ENCODE measurements around the gene HHEX.
"Not testable (repeated sequence)": the region's sequence is repeated elsewhere in the genome, so short reads cannot be mapped to it uniquely, and the experiment has no call there.

The HHEX gene

DNA sequence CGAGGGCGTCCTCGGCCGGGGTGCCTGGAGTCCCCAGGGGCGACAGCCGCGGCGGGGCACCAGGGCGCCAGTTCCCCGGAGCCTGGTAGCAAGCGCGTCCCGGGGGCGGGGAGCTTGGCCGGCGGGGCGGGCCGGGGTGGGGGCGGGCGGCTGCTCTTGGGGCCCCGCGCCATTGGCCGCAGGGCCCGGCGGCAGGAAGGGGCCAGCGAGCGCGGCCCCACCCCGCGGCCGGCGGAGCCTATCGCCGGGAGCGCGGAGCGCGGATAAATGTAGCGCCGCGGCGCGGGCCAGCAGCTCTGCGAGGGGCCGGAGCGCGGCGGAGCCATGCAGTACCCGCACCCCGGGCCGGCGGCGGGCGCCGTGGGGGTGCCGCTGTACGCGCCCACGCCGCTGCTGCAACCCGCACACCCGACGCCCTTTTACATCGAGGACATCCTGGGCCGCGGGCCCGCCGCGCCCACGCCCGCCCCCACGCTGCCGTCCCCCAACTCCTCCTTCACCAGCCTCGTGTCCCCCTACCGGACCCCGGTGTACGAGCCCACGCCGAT lies at the start of gene HHEX:
Gene HHEX, plus strand, starts transcription at position 293 of the 548 bp plus-strand sequence. Its CDS starts 32 bp downstream, at position 325.
- no peak for DNase-seq

DNA sequence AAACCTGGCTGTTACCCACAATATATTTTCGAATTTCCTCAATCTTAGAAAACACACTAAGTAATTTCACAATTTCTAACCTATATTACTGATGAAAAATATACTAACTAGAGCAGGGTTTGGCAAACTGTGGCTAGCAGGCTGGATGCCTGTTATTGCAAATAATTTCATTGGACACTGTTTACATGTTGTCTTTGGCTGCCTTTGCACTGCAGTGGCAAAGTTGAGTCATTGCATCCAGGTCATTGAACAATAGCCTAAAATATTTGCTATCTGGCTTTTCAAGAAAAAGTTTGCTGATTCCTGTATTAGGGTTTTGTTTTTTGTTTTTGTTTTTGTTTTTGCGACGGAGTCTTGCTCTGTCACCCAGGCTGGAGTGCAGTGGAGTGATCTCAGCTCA lies 49.6 kb upstream of the HHEX start:
- DNase-seq, result no peak

DNA sequence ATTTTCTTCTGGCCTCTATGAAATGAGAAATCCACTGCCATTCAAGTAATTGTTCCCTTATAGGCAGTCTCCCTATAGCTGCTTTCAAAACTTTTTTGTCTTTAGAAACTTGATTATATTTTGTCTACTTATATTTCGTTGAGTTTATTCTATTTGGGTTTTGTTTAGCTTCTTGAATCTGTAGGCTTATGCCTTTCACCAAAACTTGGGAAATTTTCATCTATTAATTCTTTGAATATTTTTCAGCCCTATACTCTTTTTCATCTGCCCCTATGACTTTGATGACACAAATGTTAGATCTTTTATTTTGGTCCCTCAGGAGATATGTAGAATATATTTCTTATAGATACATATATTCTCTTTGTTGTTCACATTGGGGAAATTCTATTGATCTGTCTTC lies 48.3 kb upstream of the HHEX start:
- no peak for DNase-seq

DNA sequence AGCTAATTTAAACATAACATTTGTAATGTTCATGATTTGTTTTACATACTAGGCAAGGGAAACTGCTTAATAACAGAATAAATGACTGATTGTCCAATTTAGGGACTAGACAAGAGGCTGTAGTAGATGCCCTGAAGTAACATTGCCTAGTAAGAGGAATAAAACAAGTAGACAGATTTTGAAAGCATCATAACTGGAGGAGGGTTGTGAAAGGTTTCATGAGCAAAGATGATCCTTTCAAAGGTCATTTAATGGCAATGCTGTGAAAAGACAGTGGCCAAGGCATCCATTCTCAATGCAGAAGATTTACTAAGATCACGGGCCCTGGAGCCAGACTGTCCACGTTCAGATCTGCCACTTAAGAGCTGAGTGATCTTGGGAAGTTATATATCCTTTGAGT lies 44.8 kb upstream of the HHEX start:
- DNase-seq, result no peak

DNA sequence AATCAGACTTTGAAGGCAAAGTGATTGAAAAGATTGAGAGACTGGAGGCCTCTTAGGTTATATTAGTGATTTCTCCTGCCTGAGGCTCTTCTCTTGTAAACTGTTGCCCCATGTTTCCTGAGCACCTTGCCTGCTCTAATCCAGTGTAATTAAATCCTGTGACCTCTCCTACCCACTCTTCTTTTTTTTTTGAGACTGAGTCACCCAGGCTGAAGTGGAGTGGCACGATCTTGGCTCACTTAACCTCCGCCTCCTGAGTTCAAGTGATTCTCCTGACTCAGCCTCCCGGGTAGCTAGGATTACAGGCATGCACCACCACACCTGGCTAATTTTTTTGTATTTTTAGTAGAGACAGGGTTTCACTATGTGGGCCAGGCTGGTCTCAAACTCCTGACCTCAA lies 38.9 kb upstream of the HHEX start:
- not testable (repeated sequence) for DNase-seq

DNA sequence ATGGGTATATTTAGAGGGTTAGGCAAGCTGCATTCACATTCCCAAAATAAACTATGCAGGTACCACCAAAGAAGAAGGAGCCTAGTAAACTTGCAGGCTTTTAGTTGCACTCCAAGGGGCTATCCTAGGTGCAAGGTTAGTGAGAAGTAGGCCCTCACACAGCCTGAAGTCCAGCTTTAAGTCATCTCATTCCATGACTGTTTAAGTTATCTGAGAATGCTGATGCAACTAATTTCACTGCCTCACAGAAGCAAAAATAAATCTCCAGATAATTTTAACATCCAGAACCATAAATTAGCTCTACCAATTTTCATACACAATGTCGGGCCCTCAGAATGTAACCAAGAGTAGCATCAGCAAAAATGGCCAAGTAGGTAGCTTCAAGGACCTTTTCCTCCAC lies 34.3 kb upstream of the HHEX start:
- DNase-seq, result no peak

DNA sequence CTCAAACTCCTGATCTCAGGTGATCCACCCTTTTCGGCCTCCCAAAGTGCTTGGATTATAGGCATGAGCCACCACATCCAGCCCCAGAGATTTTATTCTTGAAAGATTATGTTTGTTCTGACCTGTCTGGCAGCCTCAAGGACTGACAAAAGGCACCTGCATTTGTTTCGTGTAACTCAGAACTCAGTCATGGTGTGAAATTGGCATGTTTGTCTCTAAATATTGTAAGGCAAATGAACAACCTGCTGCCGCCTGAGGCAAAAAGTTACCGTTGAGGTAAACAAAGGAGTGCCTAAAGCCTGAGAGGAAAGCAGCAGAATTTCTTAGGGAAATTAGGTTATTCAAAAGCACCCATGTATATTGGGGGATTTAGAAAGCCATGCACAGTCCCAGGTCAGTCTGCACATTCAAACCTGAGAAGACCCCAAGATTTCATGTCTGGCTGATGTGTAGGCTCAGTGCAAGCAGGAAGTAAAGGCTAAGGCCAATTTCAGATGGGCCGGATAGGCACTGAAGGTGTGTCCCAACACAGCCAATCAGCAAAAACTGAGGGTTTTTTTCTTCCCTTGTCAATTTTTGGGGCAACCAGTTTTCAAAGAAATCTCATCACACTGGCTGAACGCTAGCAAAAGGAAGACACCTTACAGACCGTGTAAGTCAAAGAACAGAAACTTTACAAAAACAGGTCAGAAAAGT lies 33.3 kb upstream of the HHEX start:
- no peak for DNase-seq

DNA sequence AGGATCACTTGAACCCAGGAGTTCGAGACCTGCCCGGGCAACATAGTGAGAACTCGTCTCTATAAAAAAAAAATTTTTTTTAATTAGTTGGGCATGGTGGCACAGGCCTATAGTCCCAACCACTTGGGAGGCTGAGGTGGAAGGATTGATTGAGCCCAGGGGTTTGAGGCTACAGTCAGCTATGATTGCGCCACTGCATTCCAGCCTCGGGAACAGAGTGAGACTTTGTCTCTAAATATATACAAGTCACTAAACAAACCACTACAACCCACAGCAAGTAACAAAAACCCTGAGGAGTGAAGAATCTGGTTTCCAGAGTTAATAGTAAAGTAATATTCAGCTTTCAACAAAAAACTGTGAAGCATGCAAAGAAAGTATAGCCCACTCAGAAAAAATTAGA lies 32.7 kb upstream of the HHEX start:
- no peak for DNase-seq

DNA sequence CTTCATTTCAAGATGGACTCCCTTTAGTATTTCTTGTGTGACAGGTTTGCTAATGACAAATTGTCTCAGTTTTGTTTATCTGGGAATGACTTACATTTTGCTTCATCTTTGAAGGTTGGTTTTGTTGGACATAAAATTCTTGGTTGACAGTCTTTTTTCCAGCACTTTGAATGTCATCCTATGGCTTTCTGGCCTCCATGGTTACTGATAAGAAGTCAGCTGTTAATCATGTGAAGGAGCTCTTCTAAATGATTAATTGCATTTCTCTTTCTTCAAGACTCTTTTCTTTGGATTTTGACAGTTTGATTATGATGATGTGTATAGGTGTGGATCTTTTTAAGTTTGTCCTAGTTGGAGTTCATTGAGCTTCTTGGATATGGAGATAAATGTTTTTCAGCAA lies 26.9 kb upstream of the HHEX start:
- DNase-seq, result no peak

DNA sequence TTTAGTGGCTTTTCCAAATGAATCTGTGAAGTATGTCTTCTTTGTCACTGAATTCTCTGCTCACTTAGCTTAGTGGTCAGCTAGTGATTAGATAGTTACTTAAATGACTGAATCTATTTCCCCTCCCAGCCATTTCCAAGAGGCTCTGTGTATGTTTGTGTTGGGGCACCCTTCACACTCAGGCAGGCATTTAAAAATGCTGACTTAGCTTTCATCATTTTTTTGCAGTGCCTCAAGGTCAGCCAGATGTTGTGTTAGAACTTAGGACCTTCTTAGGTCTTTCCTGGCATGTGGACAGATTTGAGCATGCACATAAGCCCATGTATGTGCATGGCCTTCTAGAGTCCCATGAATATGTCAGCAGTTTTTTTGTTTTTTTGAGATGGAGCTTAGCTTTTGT lies 25.4 kb upstream of the HHEX start:
- no peak for DNase-seq

DNA sequence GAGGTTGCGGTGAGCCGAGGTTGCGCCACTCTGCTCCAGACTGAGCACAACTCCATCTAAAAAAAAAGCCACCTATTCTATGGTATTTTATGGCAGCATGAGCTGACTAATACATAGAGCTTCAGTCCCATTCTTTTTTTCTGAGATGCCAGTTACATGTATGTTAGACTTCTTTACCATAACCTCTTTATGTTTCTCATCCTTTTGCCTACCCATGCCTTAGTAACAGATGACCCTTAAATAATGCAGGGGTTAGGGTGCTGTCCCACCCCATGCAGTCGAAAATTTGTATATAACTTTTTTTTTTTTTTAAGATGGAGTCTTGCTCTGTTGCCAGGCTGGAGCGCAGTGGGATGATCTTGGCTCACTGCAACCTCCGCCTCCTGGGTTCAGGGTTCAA lies 22.7 kb upstream of the HHEX start:
- no peak for DNase-seq

DNA sequence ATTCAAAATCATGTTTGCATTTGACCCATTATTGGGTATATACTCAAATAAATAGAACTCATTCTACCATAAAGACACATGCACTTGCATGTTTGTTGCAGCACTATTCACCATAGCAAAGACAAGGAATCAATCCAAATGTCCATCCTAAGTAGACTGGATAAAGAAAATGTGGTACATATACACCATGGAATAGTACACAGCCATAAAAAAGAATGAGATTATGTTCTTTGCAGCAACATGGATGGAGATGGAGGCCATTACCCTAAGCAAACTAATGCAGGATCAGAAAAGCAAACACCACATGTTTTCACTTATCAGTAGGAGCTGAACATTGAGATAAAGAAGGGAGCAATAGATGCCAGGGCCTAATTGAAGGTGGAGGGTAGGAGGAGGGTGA lies 12.0 kb upstream of the HHEX start:
- no peak for DNase-seq

DNA sequence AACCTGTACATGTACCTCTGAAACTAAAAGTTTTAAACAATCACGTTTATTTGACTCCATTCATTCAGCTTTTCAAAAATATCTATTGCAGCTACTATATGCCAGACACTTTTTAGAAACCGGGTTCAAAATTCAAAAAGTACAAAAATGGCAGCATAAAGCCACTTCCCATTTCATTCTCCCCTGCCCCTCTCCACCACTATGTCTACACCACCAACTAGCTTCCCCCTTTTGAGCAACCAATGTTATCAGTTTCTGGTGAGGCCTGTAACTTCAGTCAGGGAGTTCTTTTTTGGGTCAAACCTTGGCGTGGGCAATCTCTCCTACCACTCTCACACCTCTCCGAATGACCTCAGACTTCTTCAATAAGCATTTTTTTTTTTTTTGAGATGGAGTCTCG lies 11.5 kb upstream of the HHEX start:
- DNase-seq, result no peak

DNA sequence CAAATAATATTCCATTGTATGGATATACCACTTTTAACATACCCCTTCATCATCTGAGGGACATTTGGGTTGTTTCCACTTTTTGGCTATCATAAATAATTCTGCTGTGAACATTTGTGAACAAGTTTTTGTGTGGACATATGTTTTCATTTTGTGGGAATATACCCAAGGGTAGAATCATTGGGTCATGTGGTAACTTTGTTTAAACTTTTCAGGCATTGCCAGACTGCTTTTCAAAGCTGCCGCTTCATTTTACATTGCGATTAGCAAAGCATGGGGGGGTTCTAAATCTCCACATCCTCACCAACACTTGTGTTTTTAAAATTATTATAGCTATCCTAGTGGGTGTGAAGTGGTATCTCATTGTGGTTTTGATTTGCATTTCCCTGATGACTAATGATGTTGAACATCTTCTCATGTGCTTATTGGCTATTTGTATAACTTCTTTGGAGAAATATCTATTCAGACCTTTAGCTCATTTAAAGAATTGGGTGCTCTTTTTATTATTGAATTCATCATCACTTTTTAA lies 8.4 kb upstream of the HHEX start:
- no peak for DNase-seq

DNA sequence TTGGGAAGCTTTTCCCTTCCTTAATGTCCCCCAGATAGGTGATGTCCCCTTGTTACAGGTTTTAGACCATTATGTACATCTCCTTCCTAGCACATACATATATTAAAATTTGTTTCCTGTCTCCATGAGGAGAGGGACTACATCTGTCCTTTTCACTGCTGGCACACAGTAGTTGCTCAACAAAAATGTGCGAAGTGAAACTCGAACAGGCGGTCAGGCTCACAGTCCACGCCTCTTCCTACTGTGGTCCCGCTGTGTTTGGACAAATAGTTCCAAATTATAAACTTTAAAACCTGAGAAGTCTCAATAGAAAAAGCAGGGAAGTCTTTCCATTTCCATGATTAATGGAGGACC lies 1.2 kb upstream of the HHEX start:
- DNase-seq, result no peak

DNA sequence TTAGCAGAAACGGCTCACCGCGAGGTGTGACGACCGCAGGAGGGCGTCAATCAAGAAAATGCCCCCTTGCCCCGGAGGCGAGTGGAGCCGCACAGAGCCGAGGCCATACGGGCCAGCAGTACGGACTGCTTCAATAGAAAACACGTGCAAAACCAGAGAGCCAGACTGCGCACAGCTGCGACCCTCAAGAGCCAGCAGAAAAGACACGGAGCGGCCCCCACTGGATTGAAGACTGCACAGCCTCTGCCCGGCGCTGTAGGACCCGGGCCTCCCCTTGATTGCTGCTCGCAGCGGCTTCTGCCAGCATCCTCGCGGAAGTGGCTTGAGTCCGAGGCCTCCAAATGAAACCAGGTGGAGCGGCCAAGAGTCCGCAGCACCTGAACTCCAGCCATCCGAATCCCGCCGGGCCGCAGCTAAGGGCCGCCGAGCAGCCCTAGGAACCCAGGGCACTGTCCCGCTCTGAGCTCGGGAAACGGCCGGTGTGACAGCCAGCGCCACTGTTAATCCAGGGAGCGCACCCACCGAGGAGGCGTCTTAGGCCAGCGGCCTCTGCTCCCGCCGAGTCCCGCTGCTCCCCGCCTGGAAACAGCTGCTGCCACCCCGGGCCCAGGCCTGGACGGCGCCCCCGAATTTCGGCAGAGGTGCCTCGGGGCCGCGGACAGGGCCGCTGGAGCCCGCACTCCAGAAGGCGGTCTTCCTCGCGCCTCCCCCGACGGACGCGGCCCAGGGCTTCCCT lies 660 bp upstream of the HHEX start:
- no peak for DNase-seq

DNA sequence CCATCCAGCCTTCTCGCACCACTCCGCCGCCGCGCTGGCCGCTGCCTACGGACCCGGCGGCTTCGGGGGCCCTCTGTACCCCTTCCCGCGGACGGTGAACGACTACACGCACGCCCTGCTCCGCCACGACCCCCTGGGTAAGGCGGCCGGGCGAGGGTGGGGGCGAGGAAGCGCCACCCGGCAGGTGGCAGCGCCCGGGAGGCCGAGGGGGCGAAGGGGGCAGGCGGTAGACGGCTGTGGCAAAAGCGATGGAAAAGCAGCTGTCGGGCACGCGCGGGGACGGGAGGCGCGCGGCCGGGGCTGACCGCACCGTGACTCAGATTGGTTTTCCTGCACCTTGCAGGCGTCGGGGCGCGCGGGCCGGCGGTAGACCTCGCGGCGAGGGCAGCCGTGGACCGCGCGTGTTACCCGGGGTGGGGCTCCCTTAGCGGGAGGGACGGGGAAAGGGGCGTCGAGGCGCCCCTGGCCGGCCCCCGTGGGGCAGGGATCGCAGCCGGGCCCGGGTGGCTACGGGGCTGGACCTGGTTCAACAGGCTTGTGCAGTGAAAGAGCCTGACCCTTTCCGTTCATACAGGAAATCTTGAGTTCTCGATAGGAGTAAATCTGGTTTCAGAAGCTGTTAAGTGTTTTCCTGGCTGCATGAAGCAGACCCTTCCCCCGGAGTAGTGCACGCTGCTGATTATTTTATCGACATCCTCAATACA lies 608 bp downstream of the HHEX start:
- no peak for DNase-seq

DNA sequence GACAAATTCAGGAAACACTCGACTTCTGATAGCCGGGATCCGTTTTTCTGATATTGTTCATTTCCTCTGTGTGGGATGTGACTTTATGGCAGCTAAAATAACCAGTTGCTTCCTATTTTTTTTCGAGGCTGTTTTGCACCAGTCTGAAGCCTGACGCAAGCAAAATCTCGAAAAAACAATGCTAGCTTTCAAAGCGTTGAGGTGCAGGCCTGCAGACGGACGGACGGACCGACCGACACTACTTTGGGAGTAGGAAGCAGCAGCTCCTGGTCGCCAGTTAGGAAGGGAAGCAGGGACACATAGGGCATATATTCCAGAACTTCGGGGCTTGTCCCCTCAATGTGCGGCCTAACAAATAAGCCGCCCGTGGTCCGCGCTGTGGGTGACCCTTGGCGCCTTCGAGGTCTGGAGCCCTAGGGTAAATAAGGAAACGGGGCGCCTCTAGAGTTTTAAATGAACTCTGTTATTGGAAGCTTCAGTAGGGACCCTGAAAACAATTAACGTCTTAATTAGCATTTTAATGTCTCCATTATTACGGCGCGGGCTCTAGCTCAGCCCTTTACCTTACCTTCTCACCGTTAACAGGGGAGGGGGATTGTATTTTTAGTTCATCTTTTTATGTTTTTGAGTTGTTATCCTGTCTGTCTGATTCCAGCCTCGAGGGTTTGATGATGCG lies 1.3 kb downstream of the HHEX start:
- no peak for DNase-seq

DNA sequence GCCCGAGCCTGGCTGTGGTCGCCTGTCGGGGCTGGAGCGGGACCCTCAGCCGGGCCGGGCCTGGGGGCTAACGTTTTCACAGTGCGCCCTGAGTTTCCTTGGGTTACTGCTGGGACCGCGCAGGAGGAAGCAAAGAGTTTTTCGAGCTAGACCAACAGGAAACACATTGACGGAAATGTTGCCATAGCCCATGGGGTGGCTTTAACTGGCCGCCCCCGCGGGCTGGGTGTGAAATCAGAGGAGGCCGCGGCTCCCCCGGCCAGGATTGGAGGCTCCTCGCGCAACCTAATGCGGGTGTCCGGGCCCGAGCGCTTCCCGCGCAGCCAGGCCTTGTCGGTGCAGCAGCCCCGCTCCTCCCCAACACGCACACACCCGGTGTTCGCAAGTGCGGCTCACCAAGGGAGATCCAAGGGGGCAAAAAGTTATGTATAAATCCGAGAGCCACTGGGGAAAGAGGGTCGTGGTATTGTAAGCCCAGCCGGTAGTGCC lies 1.9 kb downstream of the HHEX start:
- no peak for DNase-seq

DNA sequence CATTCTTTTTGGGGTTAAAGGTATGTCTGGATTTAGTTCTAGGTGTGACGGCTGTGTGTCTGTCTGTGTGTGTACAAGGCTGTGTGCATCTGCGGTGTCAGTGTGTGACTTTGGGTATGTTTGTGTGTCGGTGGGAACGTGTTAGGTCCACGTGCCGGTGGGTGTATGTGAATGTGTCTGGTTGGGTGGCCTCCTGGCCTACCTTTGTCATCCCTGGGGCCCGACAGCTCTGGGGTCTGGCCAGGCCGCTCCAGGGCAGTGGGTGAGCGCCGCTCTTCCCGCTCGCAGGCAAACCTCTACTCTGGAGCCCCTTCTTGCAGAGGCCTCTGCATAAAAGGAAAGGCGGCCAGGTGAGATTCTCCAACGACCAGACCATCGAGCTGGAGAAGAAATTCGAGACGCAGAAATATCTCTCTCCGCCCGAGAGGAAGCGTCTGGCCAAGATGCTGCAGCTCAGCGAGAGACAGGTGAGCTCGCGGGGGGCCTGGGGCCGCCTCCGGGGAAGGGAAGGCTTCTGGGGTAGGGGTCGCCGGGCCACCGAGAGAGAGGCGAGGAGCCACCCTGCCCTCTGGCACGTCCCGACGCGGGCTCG lies 2.4 kb downstream of the HHEX start:
- DNase-seq, result no peak

DNA sequence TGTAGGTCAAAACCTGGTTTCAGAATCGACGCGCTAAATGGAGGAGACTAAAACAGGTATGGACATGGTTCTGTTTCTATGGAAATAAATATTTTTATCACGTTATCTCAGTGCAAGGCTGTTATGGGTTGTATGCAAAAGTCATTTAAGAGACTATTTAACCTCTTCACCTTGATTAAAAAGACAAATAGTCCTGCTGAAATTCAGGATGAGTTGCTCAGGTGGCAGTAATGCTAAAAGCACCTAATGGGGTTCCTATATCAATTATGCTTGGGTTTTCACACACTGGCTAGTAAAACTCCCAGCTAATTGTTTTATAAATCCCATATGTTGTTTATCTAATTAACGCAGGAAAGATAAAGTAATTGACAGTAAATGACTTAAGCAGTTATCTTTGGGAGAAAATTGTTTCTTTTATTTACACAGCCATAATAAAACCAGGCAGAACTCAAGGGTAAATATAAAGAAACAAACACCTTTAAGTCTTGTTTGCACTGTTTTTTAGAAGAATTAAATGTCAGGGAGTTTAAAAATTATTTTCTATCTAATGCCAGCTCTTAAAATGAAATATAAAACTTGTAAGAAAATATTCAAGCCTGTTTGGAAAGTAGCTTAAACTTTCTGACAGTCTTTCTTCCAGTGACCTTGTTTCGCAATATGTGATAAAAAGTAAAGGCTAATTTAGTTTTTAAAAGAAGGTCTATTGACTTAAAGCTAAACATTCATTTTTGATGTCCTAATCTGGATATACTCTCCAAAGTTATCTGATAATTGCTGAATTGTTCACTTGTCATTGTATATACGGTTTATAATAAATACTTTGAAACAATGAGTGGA lies 3.2 kb downstream of the HHEX start:
- DNase-seq, result no peak

DNA sequence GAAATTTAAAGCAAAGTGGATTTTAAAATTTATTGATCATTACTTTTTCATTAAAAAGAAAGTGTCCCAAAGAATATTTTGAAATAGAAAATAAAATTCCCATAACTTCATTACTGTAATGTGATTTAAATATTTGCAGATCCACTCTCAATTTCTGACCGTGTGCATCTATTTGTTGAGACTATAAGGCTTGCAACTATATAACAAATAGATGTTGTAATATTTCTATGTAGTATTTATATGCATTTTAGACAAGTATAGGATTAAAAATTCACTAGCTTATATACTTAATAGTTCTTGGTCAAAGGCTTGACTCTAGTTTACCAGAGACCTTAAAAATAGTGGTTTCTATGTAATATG lies 3.8 kb downstream of the HHEX start:
- no peak for DNase-seq
